ENCODE results near the gene RPL36AL.

The RPL36AL gene

DNA sequence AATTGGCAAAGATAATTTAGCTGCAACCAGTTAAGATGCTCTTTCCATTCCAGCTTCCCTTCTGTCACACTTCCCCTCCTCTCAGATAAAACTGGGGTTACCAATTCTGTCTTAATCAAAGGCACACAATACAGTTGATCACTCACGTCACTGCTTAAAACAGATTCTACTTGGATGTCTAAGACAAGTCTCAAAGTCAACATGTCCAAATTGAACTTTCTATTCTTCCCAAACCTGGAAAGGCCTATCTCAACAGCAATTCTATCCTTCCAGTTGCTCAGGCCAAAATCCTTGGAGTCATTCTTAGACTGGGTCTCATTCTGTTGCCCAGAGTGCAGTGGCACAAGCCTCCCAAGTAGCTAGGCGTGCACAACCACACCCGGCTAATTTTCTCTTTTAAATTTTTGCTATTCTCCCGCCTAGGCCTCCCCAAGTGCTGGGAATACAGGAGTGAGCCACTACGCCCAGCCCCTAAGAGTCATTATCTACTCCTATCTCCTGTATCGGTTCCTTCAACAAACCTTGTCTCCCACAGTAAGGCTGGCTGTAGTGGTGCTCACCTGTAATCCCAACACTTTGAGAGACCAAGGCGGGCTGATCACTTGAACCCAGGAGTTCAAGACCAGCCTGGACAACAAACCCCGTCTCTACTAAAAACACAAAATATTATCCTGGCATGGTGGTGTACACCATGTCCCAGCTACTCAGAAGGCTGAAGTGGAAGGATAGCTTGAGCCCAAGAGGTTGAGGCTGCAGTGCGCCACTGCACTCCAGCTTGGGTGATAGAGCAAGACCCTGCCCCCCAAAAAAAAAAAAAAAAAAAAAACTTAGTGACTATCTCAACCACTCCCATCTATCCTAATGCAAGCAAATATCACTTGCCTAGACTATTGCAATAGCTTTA lies 39.0 kb downstream of the RPL36AL start:
- DNase-seq (ENCODE audit: low read depth), result no peak

GRCh38 chr14:49579841-49580240 lies 40.6 kb downstream of the RPL36AL start:
- no peak for DNase-seq (ENCODE audit: low read depth)

DNA sequence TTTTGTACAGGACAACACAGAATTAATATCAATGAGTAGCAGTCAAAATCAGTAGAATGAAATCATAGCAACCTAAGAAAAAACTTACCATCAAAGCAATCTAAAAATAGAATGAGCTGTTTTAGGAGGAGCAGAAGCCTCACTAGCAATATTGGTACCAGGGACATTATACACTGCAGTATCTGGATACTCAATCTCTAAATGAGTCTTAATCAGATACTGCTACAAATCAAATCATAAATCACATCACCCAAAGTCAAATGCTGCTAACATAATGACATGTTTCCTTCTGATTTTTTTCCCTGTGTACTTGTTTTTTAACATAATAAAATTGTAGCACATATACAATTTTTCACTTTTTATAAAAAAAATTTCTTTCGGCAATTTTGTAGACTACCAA lies 42.3 kb downstream of the RPL36AL start:
- no peak for DNase-seq (ENCODE audit: low read depth)

GRCh38 chr14:49574038-49574437 lies 46.4 kb downstream of the RPL36AL start:
- no peak for DNase-seq (ENCODE audit: low read depth)

GRCh38 chr14:49569281-49569680 lies 51.1 kb downstream of the RPL36AL start:
- no peak for DNase-seq (ENCODE audit: low read depth)

Measured in amniotic epithelial cell (primary cell).